Panc1 (cell line): ENCODE measurements around the gene IQUB.

Source experiments
- POLR2AphosphoS5 ChIP-seq: IDR thresholded peaks from 2 replicates; pipeline ENCODE4 v1.6.1; 2012; ENCODE audit warnings: mild to moderate bottlenecking, low read depth, low read length, moderate library complexity
- SIN3A ChIP-seq: IDR thresholded peaks from 2 replicates; pipeline ENCODE4 v1.6.1; 2012; ENCODE audit warnings: low read depth, mild to moderate bottlenecking, low read length, moderate library complexity, borderline replicate concordance; ENCODE audit not compliant: insufficient read depth
- TCF7L2 ChIP-seq: IDR thresholded peaks from 2 replicates; pipeline ENCODE4 v1.6.1; 2011; ENCODE audit warnings: mild to moderate bottlenecking, low read depth, low read length, inconsistent platforms
- TF ChIP-seq, protein P1 (sequence below): fragments of 450-650 bp; IDR thresholded peaks from 2 replicates; pipeline ENCODE4 v1.5.1; 2017; ENCODE audit warnings: mild to moderate bottlenecking
- TF ChIP-seq, protein P2 (sequence below), 2 experiments: IDR thresholded peaks; 2 replicates each; pipeline ENCODE4 v1.6.1; 2011 to 2012; ENCODE audit warnings: low read depth in 2 of 2, control low read depth in 1 of 2, low read length in 1 of 2, mild to moderate bottlenecking in 1 of 2, moderate library complexity in 1 of 2; ENCODE audit not compliant: insufficient read depth in 1 of 2

DNA sequence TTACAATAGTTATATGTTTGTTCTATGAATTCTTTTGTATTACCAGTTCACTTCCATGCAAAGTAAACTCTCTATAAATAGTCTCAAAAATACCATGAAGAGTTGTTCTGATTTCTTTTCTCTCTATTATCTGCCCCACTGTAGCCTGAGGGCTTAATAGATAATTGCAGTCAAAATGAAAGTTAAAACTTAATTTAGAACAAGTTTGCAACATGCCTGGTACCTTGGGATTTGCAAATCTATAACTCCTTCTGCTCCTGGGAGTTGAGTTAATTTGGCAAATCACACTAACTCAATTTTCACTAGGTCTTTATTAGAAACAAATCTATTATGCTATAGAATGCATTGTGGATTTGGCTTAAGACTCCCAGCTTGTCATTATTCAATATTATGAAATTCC, 45.0 kb upstream of the IQUB start:
- TF ChIP-seq, protein P1, sequence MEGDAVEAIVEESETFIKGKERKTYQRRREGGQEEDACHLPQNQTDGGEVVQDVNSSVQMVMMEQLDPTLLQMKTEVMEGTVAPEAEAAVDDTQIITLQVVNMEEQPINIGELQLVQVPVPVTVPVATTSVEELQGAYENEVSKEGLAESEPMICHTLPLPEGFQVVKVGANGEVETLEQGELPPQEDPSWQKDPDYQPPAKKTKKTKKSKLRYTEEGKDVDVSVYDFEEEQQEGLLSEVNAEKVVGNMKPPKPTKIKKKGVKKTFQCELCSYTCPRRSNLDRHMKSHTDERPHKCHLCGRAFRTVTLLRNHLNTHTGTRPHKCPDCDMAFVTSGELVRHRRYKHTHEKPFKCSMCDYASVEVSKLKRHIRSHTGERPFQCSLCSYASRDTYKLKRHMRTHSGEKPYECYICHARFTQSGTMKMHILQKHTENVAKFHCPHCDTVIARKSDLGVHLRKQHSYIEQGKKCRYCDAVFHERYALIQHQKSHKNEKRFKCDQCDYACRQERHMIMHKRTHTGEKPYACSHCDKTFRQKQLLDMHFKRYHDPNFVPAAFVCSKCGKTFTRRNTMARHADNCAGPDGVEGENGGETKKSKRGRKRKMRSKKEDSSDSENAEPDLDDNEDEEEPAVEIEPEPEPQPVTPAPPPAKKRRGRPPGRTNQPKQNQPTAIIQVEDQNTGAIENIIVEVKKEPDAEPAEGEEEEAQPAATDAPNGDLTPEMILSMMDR = no peak
- no peak for TF ChIP-seq TCF7L2
- TF ChIP-seq, protein P2, sequence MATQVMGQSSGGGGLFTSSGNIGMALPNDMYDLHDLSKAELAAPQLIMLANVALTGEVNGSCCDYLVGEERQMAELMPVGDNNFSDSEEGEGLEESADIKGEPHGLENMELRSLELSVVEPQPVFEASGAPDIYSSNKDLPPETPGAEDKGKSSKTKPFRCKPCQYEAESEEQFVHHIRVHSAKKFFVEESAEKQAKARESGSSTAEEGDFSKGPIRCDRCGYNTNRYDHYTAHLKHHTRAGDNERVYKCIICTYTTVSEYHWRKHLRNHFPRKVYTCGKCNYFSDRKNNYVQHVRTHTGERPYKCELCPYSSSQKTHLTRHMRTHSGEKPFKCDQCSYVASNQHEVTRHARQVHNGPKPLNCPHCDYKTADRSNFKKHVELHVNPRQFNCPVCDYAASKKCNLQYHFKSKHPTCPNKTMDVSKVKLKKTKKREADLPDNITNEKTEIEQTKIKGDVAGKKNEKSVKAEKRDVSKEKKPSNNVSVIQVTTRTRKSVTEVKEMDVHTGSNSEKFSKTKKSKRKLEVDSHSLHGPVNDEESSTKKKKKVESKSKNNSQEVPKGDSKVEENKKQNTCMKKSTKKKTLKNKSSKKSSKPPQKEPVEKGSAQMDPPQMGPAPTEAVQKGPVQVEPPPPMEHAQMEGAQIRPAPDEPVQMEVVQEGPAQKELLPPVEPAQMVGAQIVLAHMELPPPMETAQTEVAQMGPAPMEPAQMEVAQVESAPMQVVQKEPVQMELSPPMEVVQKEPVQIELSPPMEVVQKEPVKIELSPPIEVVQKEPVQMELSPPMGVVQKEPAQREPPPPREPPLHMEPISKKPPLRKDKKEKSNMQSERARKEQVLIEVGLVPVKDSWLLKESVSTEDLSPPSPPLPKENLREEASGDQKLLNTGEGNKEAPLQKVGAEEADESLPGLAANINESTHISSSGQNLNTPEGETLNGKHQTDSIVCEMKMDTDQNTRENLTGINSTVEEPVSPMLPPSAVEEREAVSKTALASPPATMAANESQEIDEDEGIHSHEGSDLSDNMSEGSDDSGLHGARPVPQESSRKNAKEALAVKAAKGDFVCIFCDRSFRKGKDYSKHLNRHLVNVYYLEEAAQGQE (IDR thresholded peaks at IDR 0.05; ENCODE audit: insufficient read depth in 1 of 2, low read depth in 2 of 2, low read length in 1 of 2) = no peak
- no peak for TF ChIP-seq SIN3A
- TF ChIP-seq POLR2AphosphoS5 = no peak
